Stimulated activated CD8-positive, alpha-beta memory T cell treated with anti-CD3 and anti-CD28 coated beads, Interleukin-4, amount 100 ng/mL, for 1 hour (primary cell): ENCODE measurements around the gene SMPDL3B.

Source experiments
- DNase-seq, 2 donors: peaks; one replicate each; pipeline ENCODE4 v3.0.0-alpha.2; 2020; ENCODE audit warnings: low read depth in 2 of 2, low spot score in 1 of 2

Gene SMPDL3B

GRCh38 chr1:27934818-27935549 is at the start of gene SMPDL3B:
Gene SMPDL3B, plus strand, starts transcription at chr1:27935000. Its CDS starts 184 bp downstream, at chr1:27935184.
- DNase-seq = no peak

GRCh38 chr1:27885114-27885528 is 49.7 kb upstream of the SMPDL3B start:
- no peak for DNase-seq

- DNase-seq = no peak
Measured at GRCh38 chr1:27885621-27886352, 49.0 kb upstream of the SMPDL3B start.

- DNase-seq = no peak
Measured at GRCh38 chr1:27886353-27886679, 48.5 kb upstream of the SMPDL3B start.

- DNase-seq = no peak
Measured at GRCh38 chr1:27886744-27887143, 48.1 kb upstream of the SMPDL3B start.

GRCh38 chr1:27887215-27888021 is 47.4 kb upstream of the SMPDL3B start:
- DNase-seq = no peak

- no peak for DNase-seq
Measured at GRCh38 chr1:27889506-27889905, 45.3 kb upstream of the SMPDL3B start.

- DNase-seq = no peak
Measured at GRCh38 chr1:27891196-27891889, 43.5 kb upstream of the SMPDL3B start.

- DNase-seq = no peak
Measured at GRCh38 chr1:27894521-27894920, 40.3 kb upstream of the SMPDL3B start.

- no peak for DNase-seq
Measured at GRCh38 chr1:27906759-27907158, 28.0 kb upstream of the SMPDL3B start.

- no peak for DNase-seq
Measured at GRCh38 chr1:27912429-27912828, 22.4 kb upstream of the SMPDL3B start.

GRCh38 chr1:27915082-27915575 is 19.7 kb upstream of the SMPDL3B start:
- DNase-seq = no peak

GRCh38 chr1:27922272-27922671 is 12.5 kb upstream of the SMPDL3B start:
- no peak for DNase-seq

GRCh38 chr1:27928216-27928954 is 6.4 kb upstream of the SMPDL3B start:
- DNase-seq = no peak

- no peak for DNase-seq
Measured at GRCh38 chr1:27931184-27931583, 3.6 kb upstream of the SMPDL3B start.

GRCh38 chr1:27931759-27932158 is 3.0 kb upstream of the SMPDL3B start:
- no peak for DNase-seq

GRCh38 chr1:27935721-27936120 is 921 bp downstream of the SMPDL3B start:
- no peak for DNase-seq

- no peak for DNase-seq
Measured at GRCh38 chr1:27936370-27936769, 1.6 kb downstream of the SMPDL3B start.

GRCh38 chr1:27937524-27937836 is 2.7 kb downstream of the SMPDL3B start:
- DNase-seq = no peak

- no peak for DNase-seq
Measured at GRCh38 chr1:27938488-27938887, 3.7 kb downstream of the SMPDL3B start.

GRCh38 chr1:27940297-27940696 is 5.5 kb downstream of the SMPDL3B start:
- DNase-seq = peak; percentile 39 to 63
